ENCODE data around the gene LRFN2.

LRFN2 gene

DNA sequence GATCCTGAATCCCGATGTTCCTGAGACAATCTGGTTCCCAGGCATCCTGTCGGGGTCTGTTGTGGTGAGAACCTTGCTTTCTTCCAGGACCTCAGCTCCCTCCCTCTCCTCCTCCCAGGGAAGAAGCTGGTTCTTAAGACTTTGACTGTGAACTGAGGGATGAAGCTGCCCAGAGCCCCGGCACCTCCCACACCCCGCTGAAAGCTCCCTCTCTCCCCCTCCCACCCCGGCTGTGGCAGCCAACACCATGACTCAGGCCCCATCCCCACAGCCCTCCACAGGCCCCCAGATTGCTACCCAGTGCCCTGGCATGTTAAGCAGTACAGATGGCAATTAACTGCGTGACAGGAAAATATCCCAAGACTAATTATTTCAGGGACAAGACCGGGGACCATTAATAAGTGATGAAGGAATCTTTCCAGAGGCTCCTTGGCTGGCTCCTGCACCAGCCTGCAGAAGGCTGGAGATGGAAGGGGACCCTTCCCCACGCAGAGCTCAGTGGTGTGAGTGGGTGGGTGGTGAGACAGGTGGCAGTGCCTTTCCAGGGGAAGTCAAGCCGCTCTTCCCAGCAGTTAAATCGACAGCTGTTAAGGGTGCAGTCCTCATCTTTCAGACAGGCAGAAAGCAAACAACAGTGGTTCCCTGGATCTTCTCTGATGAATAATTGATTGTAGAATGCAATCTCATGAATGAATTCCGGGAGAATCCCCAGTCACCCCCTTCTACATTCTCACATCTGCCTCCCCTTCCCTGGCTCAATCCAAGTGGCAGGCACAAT lies 237.9 kb downstream of the LRFN2 start:
- DNase-seq (ENCODE audit: low read depth) = no peak

DNA sequence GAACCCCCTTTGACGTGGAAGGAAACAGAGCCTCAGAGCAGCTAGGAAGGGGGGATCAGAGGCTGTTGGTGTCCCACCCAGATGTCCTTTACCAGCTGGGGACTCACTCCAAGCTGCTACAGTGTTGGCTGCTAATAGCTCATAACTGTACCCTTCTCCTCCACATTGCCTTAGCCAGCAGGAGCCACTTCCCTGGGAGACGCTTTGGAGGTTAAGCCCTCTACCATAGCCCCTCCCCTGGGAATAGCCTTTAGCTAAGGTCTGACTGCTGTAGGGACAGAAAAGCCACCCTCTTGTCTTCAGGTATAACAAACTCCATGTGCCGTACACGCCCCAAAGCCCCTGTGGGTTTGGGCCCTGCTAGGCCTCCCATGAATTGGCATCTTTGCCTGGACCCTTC lies 238.6 kb downstream of the LRFN2 start:
- DNase-seq (ENCODE audit: low read depth) = no peak

DNA sequence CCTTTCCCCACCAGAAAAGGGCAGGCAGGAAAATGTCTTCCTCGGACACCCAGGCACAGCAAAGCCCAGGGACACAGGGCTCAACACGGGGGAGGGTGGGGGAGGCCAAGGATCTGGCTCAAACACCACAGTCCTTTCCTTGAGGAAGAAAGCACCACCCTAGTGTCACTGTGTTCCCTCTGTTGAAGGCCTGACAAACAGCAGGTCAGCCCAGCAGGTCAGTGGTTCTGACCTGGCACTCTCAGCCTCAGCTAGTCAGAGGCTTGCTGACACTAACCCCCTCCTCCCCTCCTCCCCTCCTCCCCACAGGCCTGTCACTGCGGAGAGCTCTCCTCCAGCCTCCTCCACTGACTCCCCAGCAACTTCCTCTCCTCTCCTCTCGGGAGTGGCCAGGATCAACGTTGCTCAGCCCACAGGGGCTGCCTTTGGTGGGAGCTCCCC lies 239.6 kb downstream of the LRFN2 start:
- no peak for DNase-seq (ENCODE audit: low read depth)

DNA sequence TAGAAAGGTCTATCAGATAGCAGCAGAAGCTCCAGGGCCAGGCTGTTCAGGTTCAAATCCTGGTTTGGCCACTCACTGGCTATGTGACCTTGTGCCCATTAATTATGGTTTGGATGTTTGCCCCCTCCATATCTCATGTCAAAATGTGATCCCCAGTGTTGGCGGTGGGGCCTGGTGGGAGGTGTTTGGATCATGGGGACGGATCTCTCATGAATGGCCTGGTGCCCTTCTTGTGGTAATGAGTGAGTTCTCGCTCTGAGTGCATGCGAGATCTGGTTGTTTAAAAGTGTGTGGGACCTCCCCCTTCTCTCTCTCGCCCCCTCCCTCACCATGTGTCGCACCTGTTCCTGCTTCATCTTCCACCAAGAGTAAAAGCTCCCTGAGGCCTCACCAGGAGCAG lies 240.9 kb downstream of the LRFN2 start:
- DNase-seq (ENCODE audit: low read depth) = no peak

DNA sequence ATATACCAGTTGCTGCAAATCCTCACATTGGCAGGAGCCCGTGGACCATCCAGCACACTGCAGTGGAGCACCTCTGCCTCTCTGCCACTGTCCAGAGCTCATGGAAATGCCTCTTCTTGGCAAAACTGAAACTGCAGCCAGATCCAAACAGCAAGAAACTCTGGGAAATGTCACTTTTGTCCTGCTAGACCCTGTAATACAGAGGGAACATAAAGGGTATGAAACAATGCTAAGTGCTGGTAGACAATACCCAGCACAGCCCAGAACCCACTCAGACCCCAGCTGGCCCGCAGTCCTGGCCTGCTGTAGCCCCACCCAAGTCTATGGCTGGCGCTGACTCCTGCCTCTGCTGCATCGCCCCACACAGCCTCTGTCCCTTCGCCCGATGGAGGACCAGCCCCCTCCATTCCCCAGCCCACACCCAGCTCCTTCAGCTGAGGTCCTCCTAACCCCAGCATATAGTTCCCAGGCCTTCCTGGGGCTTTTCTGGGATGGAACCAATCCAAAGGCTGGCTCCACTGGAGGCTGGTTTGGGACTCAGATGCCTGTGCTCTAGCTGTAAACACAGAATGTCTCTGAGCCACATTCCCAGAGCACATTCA lies 242.5 kb downstream of the LRFN2 start:
- DNase-seq (ENCODE audit: low read depth) = no peak

DNA sequence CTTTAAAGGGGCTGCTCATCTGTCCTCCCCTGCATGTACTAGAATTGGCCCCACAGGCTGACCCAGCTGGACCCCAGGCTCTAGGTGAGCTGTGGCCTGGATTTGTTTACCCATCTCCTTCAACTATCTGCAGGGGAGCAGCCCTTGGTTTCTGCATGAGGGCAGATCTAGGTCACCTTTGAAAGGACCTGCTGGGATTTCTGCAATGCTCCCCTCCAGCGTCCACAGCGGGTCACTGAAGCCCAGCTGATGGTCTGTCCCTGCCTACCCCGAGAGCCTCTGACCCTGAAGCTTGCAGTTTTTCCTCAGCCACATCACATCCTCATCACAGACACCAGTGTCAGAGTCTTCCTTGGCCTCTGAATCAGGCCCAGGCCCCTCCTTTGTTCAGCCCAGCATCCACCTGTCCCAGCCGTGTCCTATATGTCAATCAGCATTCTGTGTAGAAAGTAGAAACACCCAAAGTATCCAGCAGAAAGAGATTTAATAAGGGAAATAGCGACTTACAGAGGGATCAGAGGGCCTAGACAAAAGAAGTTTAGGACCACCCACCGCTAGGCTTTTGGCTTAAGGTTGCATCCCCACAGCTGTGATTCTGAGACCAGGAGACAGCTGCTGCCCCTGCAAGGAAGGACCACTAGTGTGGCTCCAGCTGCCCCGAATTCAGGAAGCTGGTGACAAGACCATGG lies 243.1 kb downstream of the LRFN2 start:
- no peak for DNase-seq (ENCODE audit: low read depth)

DNA sequence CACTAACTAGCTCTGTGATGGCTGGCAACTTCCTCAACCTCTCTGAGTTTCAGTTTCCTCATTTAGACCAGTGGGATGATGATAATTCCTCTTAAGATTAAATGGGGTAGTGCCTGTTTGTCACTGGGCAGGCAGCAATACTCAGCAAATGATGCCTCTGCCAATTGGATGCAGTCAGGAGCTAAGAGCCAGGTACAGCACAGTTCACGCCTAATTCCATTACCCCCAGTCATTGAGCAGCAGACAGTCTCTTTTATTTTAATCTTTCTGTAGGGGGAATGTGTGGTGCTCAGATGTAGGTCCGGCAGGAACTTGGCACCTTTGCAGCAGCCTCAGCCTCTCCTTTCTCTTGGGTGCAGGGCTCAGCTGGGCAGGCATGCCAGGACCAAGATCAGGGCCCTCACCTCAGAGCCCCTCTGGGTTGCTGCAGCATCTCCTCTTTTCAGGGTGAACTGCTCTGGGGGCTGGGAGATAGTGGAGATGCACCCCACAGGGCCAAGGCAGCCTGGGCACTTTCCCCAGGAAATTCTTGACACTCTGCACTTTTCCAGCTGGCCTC lies 243.8 kb downstream of the LRFN2 start:
- no peak for DNase-seq (ENCODE audit: low read depth)

DNA sequence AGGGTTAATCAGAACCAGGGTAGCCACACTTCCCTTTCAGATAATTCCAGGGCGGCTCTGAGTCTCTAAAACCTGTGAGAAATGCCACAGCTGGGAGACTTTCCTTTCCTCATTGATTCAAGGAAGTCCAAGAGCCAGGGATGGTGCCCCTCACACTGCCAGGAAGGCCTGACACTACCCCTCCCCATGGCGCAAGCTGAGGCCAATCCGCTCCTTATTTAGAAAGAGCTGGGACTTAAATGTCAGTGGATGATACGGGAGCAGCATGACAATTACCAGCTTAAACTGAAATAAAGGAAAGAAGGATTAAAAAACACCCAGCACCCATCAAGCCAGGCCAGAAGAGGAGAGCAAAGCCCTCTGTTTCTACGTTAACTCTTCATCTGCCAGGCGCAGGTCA lies 244.4 kb downstream of the LRFN2 start:
- DNase-seq (ENCODE audit: low read depth) = no peak

DNA sequence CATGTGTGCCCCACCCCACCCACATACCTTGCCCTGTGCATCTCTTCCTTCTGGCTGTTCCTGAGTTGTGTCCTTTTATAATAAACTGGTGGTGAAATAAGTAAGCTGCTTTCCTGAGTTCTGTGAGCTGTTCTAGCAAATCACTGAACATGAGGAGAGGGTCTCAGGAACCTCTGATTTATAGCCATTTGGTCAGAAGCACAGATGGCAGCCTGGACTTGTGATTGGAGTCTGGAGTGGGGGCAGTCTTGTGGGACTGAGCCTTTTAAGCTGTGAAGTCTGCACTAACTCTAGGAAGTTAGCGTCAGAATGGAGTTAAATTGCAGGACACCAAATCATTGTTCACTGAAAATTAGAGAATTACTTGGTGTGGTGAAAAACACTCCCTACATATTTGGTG lies 245.4 kb downstream of the LRFN2 start:
- no peak for DNase-seq (ENCODE audit: low read depth)
